ENCODE results near the gene AFAP1L1.

AFAP1L1 gene

GRCh38 chr5:149277801-149278200, 6.1 kb downstream of the AFAP1L1 start:
- Histone ChIP-seq H3K4me3 (ENCODE audit: low read length) (no peak overlapping the region), H2AFZ (ENCODE audit: low read length) (no peak overlapping the region), H3F3A (ENCODE audit: insufficient read depth, low read length) (no peaks in the 10 kb centered on the region), H3K4me1 (ENCODE audit: low read length) (no peaks in the 10 kb centered on the region), H3K79me2 (ENCODE audit: low read length) (no peaks in the 10 kb centered on the region), H3K9ac (ENCODE audit: low read length) (no peak overlapping the region), H3K9me2 (replicated peaks; ENCODE audit: insufficient read depth, low read length) (no peaks in the 10 kb centered on the region), H3K36me3 (replicated peaks; ENCODE audit: insufficient read depth, low read length) (no peaks in the 10 kb centered on the region), H3K27me3 (replicated peaks; ENCODE audit: insufficient read depth, low read length) (no peaks in the 10 kb centered on the region), H4K20me1 (ENCODE audit: insufficient read depth, low read length) (no peaks in the 10 kb centered on the region), H3K27ac (ENCODE audit: low read length) (no peak overlapping the region), H3K9me3 (replicated peaks; ENCODE audit: insufficient read depth, low read length) (no peaks in the 10 kb centered on the region), H3K4me2 (ENCODE audit: low read depth, low read length) (no peak overlapping the region)
- DNase-seq: no peak
- TF ChIP-seq EZH2 (optimal IDR thresholded peaks at IDR 0.05; ENCODE audit: low read depth, low read length) (no peak), CTCF (IDR thresholded peaks at IDR 0.05; ENCODE audit: low read length) (no peak), EZH2phosphoT487 (IDR thresholded peaks at IDR 0.05; ENCODE audit: low read length) (no peak)

- Histone ChIP-seq H3K4me3 (ENCODE audit: low read length) (no peak overlapping the region), H2AFZ (ENCODE audit: low read length) (no peak overlapping the region), H4K20me1 (ENCODE audit: insufficient read depth, low read length) (no peaks in the 10 kb centered on the region), H3K4me2 (ENCODE audit: low read depth, low read length) (no peak overlapping the region), H3K4me1 (ENCODE audit: low read length) (0 out of 2 replicates have a peak, but pooled peaks cover 1% of the 10 kb centered on the region), H3F3A (ENCODE audit: insufficient read depth, low read length) (no peaks in the 10 kb centered on the region), H3K9me2 (replicated peaks; ENCODE audit: insufficient read depth, low read length) (no peaks in the 10 kb centered on the region), H3K9ac (ENCODE audit: low read length) (no peak overlapping the region), H3K9me3 (replicated peaks; ENCODE audit: insufficient read depth, low read length) (no peaks in the 10 kb centered on the region), H3K27me3 (replicated peaks; ENCODE audit: insufficient read depth, low read length) (no peaks in the 10 kb centered on the region), H3K36me3 (replicated peaks; ENCODE audit: insufficient read depth, low read length) (no peaks in the 10 kb centered on the region), H3K27ac (ENCODE audit: low read length) (no peak overlapping the region), H3K79me2 (ENCODE audit: low read length) (no peaks in the 10 kb centered on the region)
- no peak for DNase-seq
- no peak for TF ChIP-seq EZH2 (optimal IDR thresholded peaks at IDR 0.05; ENCODE audit: low read depth, low read length)
- no peak for TF ChIP-seq CTCF (IDR thresholded peaks at IDR 0.05; ENCODE audit: low read length)
- no peak for TF ChIP-seq EZH2phosphoT487 (IDR thresholded peaks at IDR 0.05; ENCODE audit: low read length)
These were observed 7.0 kb downstream of the AFAP1L1 start for GRCh38 chr5:149278451-149279210.

GRCh38 chr5:149279661-149280060, 8.0 kb downstream of the AFAP1L1 start:
- Histone ChIP-seq H3K36me3 (replicated peaks; ENCODE audit: insufficient read depth, low read length) (no peaks in the 10 kb centered on the region), H3K4me1 (ENCODE audit: low read length) (0 out of 2 replicates have a peak, but pooled peaks cover 6% of the 10 kb centered on the region), H3K4me2 (ENCODE audit: low read depth, low read length) (no peak overlapping the region), H3K9ac (ENCODE audit: low read length) (no peak overlapping the region), H3K4me3 (ENCODE audit: low read length) (no peak overlapping the region), H4K20me1 (ENCODE audit: insufficient read depth, low read length) (no peaks in the 10 kb centered on the region), H3K27me3 (replicated peaks; ENCODE audit: insufficient read depth, low read length) (no peaks in the 10 kb centered on the region), H2AFZ (ENCODE audit: low read length) (no peak overlapping the region), H3K9me3 (replicated peaks; ENCODE audit: insufficient read depth, low read length) (no peaks in the 10 kb centered on the region), H3K9me2 (replicated peaks; ENCODE audit: insufficient read depth, low read length) (no peaks in the 10 kb centered on the region), H3F3A (ENCODE audit: insufficient read depth, low read length) (no peaks in the 10 kb centered on the region), H3K27ac (ENCODE audit: low read length) (no peak overlapping the region), H3K79me2 (ENCODE audit: low read length) (no peaks in the 10 kb centered on the region)
- no peak for TF ChIP-seq EZH2 (optimal IDR thresholded peaks at IDR 0.05; ENCODE audit: low read depth, low read length)
- DNase-seq: no peak

- Histone ChIP-seq H3K79me2 (ENCODE audit: low read length) (no peaks in the 10 kb centered on the region), H4K20me1 (ENCODE audit: insufficient read depth, low read length) (no peaks in the 10 kb centered on the region), H3F3A (ENCODE audit: insufficient read depth, low read length) (no peaks in the 10 kb centered on the region), H3K27ac (ENCODE audit: low read length) (no peak overlapping the region), H3K36me3 (replicated peaks; ENCODE audit: insufficient read depth, low read length) (no peaks in the 10 kb centered on the region), H3K4me1 (ENCODE audit: low read length) (0 out of 2 replicates have a peak, but pooled peaks cover 6% of the 10 kb centered on the region), H3K4me3 (ENCODE audit: low read length) (no peak overlapping the region), H3K4me2 (ENCODE audit: low read depth, low read length) (no peak overlapping the region), H3K27me3 (replicated peaks; ENCODE audit: insufficient read depth, low read length) (no peaks in the 10 kb centered on the region), H3K9me3 (replicated peaks; ENCODE audit: insufficient read depth, low read length) (no peaks in the 10 kb centered on the region), H2AFZ (ENCODE audit: low read length) (no peak overlapping the region), H3K9ac (ENCODE audit: low read length) (no peak overlapping the region), H3K9me2 (replicated peaks; ENCODE audit: insufficient read depth, low read length) (no peaks in the 10 kb centered on the region)
- TF ChIP-seq EZH2phosphoT487 (IDR thresholded peaks at IDR 0.05; ENCODE audit: low read length) (no peak), CTCF (IDR thresholded peaks at IDR 0.05; ENCODE audit: low read length) (no peak), EZH2 (optimal IDR thresholded peaks at IDR 0.05; ENCODE audit: low read depth, low read length) (no peak)
- DNase-seq: no peak
These were observed 8.5 kb downstream of the AFAP1L1 start for GRCh38 chr5:149280124-149280523.
